Liver (tissue), 9 donors: Measurements from ENCODE around the gene CNTD1. TPM values are rescaled to one million over a fixed set of nuclear protein-coding genes. Genes with fewer than 3 reads are reported as not detected.

ENCODE experiments used
- DNase-seq: peaks from one replicate; pipeline ENCODE4 v3.0.0-alpha.2; 2017; ENCODE audit warnings: low spot score
- H3K27ac ChIP-seq, 2 donors: one replicate each; pipeline ENCODE4 v1.7.0; 2013; ENCODE audit warnings: inconsistent platforms in 2 of 2, low read length in 2 of 2, control low read depth in 1 of 2, low read depth in 1 of 2, mild to moderate bottlenecking in 1 of 2
- H3K27me3 ChIP-seq, 4 donors: one replicate each; pipeline versions ENCODE4 v1.6.1 to v1.7.0; 2013; ENCODE audit warnings: low read length in 3 of 4, inconsistent platforms in 1 of 4, mild to moderate bottlenecking in 1 of 4, moderate library complexity in 1 of 4; ENCODE audit not compliant: control insufficient read depth in 4 of 4, insufficient read depth in 4 of 4
- H3K36me3 ChIP-seq, 4 donors: one replicate each; pipeline versions ENCODE4 v1.6.1 to v1.7.0; 2013; ENCODE audit warnings: low read length in 3 of 4, mild to moderate bottlenecking in 3 of 4, low read depth in 1 of 4, moderate library complexity in 1 of 4; ENCODE audit not compliant: control insufficient read depth in 4 of 4, insufficient read depth in 3 of 4
- H3K4me1 ChIP-seq, 4 donors: one replicate each; pipeline versions ENCODE4 v1.6.1 to v1.7.0; 2013; ENCODE audit warnings: low read length in 3 of 4, mild to moderate bottlenecking in 3 of 4, moderate library complexity in 1 of 4; ENCODE audit not compliant: control insufficient read depth in 4 of 4, insufficient read depth in 4 of 4
- H3K4me3 ChIP-seq, 3 donors: one replicate each; pipeline versions ENCODE4 v1.6.1 to v1.7.0; 2013; ENCODE audit warnings: low read length in 3 of 3, control low read depth in 1 of 3, low read depth in 1 of 3, mild to moderate bottlenecking in 1 of 3
- H3K9ac ChIP-seq, 2 donors: one replicate each; pipeline ENCODE4 v1.7.0; 2013; ENCODE audit warnings: low read length in 2 of 2, mild to moderate bottlenecking in 2 of 2, moderate library complexity in 2 of 2, control low read depth in 1 of 2, low read depth in 1 of 2
- H3K9me3 ChIP-seq, 4 donors: one replicate each; pipeline versions ENCODE4 v1.6.1 to v1.7.0; 2013; ENCODE audit warnings: low read length in 3 of 4; ENCODE audit not compliant: control insufficient read depth in 4 of 4
- FOXA1 ChIP-seq: IDR thresholded peaks from 2 replicates; pipeline ENCODE4 v1.6.1; 2016; ENCODE audit warnings: antibody characterized with exemption
- GABPA ChIP-seq, 2 donors: IDR thresholded peaks in 1 of 2; conservative IDR thresholded peaks in 1 of 2; 2 replicates each; pipeline ENCODE4 v1.6.1; 2016; ENCODE audit warnings: antibody characterized with exemption in 2 of 2, mild to moderate bottlenecking in 1 of 2, moderate library complexity in 1 of 2
- HNF4A ChIP-seq, 2 donors: conservative IDR thresholded peaks; 2 replicates each; pipeline ENCODE4 v1.6.1; 2016; ENCODE audit warnings: antibody characterized with exemption in 2 of 2, mild to moderate bottlenecking in 2 of 2
- HNF4G ChIP-seq: IDR thresholded peaks from 2 replicates; pipeline ENCODE4 v1.6.1; 2016; ENCODE audit warnings: antibody characterized with exemption
- MAX ChIP-seq: IDR thresholded peaks from 2 replicates; pipeline ENCODE4 v1.6.1; 2016; ENCODE audit warnings: antibody characterized with exemption
- NR2F2 ChIP-seq: IDR thresholded peaks from 2 replicates; pipeline ENCODE4 v1.6.1; 2016; ENCODE audit warnings: antibody characterized with exemption
- RAD21 ChIP-seq, 2 donors: IDR thresholded peaks; 2 replicates each; pipeline ENCODE4 v1.6.1; 2016; ENCODE audit warnings: antibody characterized with exemption in 2 of 2, mild to moderate bottlenecking in 2 of 2
- RXRA ChIP-seq, 2 donors: IDR thresholded peaks; 2 replicates each; pipeline ENCODE4 v1.6.1; 2017 to 2018; ENCODE audit warnings: antibody characterized with exemption in 2 of 2, mild to moderate bottlenecking in 1 of 2
- SP1 ChIP-seq: IDR thresholded peaks from 2 replicates; pipeline ENCODE4 v1.6.1; 2018; ENCODE audit warnings: antibody characterized with exemption, mild to moderate bottlenecking
- TAF1 ChIP-seq: conservative IDR thresholded peaks from 2 replicates; pipeline ENCODE4 v1.6.1; 2016; ENCODE audit warnings: antibody characterized with exemption, mild to moderate bottlenecking
- YY1 ChIP-seq: IDR thresholded peaks from 2 replicates; pipeline ENCODE4 v1.6.1; 2016; ENCODE audit warnings: antibody characterized with exemption, mild to moderate bottlenecking
- ZBTB33 ChIP-seq: IDR thresholded peaks from 2 replicates; pipeline ENCODE4 v1.6.1; 2016; ENCODE audit warnings: antibody characterized with exemption
- WGBS: extraction: QIAGEN DNeasy Blood & Tissue Kit; methylation state at CpG from one replicate; pipeline ENCODE4 v1.1.7; 2013; 5-methylcytosine and 5-hydroxymethylcytosine counted together
- polyA plus RNA-seq, 2 donors: library from polyadenylated mRNA; stranded (reverse) in 1 of 2; unstranded in 1 of 2; fragments of 200-250 nt in 1 of 2; fragments of >200 nt in 1 of 2; fragmentation: Nextera tagmentation in 1 of 2; extraction: Ambion mirVana in 1 of 2; gene quantifications; one replicate each; pipeline versions ENCODE4 v1.2.1 to v1.2.3, GENCODE V29; 2013 to 2015
- total RNA-seq, 2 donors: library from RNA; depleted of rRNA; stranded (reverse); fragments of >200 nt; gene quantifications; one replicate each; pipeline ENCODE4 v1.2.3, GENCODE V29; 2014
- TF ChIP-seq, protein P1 (sequence below): IDR thresholded peaks from 2 replicates; pipeline ENCODE4 v1.6.1; 2016; ENCODE audit warnings: antibody characterized with exemption
- TF ChIP-seq, protein P2 (sequence below): fragments of 150-350 bp; IDR thresholded peaks from 2 replicates; pipeline ENCODE4 v1.5.1; 2017; ENCODE audit warnings: improper control_type of control experiment, low read depth, low read length; ENCODE audit not compliant: missing input control
- TF ChIP-seq, protein P3 (sequence below): IDR thresholded peaks from 2 replicates; pipeline ENCODE4 v1.6.1; 2016; ENCODE audit warnings: antibody characterized with exemption, mild to moderate bottlenecking
- donor health status: healthy.
- donor health status: healthy.
- donor health status: healthy.
- donor health status: healthy.
- donor health status: healthy.

Gene CNTD1
- total RNA-seq (under 1 TPM in 1 of 2 donors, not detected in 1; 0.93 TPM), polyA plus RNA-seq (under 1 TPM; 0.28 to 0.89 TPM)

DNA sequence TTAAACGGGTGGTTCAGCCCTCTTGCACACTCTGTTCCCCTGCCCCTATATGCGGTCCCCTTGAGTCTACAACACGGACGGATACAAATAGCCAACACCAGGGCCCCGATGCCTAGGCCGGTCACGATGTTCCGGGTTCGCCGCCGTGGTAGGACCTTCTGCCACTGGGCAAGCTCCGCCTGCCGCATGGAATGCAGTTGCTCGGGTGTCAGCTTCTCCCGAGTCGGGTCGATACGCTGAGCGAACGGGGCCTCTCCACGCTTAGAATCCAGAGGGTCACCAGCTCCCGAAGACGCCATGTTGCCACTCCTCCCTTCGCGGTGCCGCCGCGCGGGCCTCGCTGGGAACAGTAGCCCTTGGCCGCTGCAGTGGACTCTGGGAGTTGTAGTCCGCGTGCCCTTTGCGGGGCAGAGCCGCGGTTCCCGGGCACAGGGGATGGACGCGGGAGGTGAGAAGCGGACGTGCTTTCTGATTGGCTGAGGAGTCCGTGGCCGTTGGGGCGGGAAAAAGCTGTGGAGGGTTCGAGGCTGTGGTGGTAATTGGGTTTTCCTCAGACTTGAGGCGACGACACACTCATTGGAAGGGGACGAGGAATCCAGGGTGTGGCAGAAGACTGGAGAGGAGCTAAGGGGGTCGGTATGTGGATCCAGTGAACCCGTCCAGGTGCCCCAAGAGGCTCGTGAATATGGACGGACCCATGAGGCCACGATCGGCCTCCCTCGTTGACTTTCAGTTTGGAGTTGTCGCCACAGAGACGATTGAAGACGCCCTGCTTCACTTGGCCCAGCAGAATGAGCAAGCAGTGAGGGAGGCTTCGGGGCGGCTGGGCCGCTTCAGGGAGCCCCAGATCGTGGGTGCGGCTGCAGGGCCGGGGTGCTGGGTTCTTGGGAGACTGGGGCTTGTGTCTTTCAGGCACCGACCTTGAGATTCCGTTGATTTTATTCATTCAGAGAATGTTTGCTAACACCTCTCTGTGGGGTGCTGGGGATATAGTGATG is at the start of gene CNTD1, which contains the start of gene COA3:
CNTD1 (plus strand) TSS at position 479 of the 998 bp plus-strand sequence; CDS start at position 686, 207 bp downstream.
COA3 (minus strand) TSS at position 322 of the 998 bp plus-strand sequence; CDS start at position 299, 23 bp downstream.
- peak within 1 kb of the TSS; percentile 25 to 38 for H3K27ac ChIP-seq

More for the DNA sequence above, at the start of gene CNTD1, which contains the start of gene COA3:
- Histone ChIP-seq H3K4me1 (peaks cover 7 to 25% (median 18%) of the 10 kb centered on the region in 4 donors), H3K27me3 (no peaks in the 10 kb centered on the region), H3K9me3 (no peaks in the 10 kb centered on the region), H3K4me3 (peak within 1 kb of the TSS; percentile 50 to 99 (median 99)), H3K9ac (peak within 1 kb of the TSS; percentile 82 to 96), H3K36me3 (peaks cover 0 to 2% (median under 1%) of the 10 kb centered on the region in 4 donors)
- TF ChIP-seq TAF1 (no peak), SP1 (peak; percentile 42), MAX (peak; percentile 55), RAD21 (IDR thresholded peaks at IDR 0.05) (peak; percentile 7 to 52), NR2F2 (no peak), FOXA1 (peak; percentile 37), HNF4A (conservative IDR thresholded peaks at IDR 0.05) (peak; percentile 22 to 25), YY1 (peak; percentile 99), HNF4G (no peak), RXRA (IDR thresholded peaks at IDR 0.05) (peak in 1 of 2 donors; percentile 26), ZBTB33 (peak; percentile 71), GABPA (IDR thresholded peaks at IDR 0.05 in 1 of 2, conservative IDR thresholded peaks at IDR 0.05 in 1 of 2) (peak in 1 of 2 donors; percentile 73)
- TF ChIP-seq, protein P1, sequence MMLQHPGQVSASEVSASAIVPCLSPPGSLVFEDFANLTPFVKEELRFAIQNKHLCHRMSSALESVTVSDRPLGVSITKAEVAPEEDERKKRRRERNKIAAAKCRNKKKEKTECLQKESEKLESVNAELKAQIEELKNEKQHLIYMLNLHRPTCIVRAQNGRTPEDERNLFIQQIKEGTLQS = no peak
- TF ChIP-seq, protein P2, sequence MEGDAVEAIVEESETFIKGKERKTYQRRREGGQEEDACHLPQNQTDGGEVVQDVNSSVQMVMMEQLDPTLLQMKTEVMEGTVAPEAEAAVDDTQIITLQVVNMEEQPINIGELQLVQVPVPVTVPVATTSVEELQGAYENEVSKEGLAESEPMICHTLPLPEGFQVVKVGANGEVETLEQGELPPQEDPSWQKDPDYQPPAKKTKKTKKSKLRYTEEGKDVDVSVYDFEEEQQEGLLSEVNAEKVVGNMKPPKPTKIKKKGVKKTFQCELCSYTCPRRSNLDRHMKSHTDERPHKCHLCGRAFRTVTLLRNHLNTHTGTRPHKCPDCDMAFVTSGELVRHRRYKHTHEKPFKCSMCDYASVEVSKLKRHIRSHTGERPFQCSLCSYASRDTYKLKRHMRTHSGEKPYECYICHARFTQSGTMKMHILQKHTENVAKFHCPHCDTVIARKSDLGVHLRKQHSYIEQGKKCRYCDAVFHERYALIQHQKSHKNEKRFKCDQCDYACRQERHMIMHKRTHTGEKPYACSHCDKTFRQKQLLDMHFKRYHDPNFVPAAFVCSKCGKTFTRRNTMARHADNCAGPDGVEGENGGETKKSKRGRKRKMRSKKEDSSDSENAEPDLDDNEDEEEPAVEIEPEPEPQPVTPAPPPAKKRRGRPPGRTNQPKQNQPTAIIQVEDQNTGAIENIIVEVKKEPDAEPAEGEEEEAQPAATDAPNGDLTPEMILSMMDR = no peak
- TF ChIP-seq, protein P3, sequence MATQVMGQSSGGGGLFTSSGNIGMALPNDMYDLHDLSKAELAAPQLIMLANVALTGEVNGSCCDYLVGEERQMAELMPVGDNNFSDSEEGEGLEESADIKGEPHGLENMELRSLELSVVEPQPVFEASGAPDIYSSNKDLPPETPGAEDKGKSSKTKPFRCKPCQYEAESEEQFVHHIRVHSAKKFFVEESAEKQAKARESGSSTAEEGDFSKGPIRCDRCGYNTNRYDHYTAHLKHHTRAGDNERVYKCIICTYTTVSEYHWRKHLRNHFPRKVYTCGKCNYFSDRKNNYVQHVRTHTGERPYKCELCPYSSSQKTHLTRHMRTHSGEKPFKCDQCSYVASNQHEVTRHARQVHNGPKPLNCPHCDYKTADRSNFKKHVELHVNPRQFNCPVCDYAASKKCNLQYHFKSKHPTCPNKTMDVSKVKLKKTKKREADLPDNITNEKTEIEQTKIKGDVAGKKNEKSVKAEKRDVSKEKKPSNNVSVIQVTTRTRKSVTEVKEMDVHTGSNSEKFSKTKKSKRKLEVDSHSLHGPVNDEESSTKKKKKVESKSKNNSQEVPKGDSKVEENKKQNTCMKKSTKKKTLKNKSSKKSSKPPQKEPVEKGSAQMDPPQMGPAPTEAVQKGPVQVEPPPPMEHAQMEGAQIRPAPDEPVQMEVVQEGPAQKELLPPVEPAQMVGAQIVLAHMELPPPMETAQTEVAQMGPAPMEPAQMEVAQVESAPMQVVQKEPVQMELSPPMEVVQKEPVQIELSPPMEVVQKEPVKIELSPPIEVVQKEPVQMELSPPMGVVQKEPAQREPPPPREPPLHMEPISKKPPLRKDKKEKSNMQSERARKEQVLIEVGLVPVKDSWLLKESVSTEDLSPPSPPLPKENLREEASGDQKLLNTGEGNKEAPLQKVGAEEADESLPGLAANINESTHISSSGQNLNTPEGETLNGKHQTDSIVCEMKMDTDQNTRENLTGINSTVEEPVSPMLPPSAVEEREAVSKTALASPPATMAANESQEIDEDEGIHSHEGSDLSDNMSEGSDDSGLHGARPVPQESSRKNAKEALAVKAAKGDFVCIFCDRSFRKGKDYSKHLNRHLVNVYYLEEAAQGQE = peak; percentile 73
- WGBS = 26% methylated on average over 66 of the region's 66 CpGs
- DNase-seq = peak; percentile 87
